HG02970 (cell line): ENCODE data around the gene UFSP1.

Experiments used
- ATAC-seq: cut with Tn5 transposase; IDR thresholded peaks from one replicate; pipeline ENCODE4 v1.9.1; 2021; ENCODE audit warnings: mild to moderate bottlenecking, moderate library complexity, moderate number of reproducible peaks; ENCODE audit not compliant: unreplicated experiment, low FRiP score

The UFSP1 gene

GRCh38 chr7:100895956-100896731 lies 6.6 kb upstream of the UFSP1 start:
- ATAC-seq, result no peak

GRCh38 chr7:100895701-100895955 lies 6.1 kb upstream of the UFSP1 start, which contains the start of gene ACHE:
Gene ACHE (minus strand): TSS chr7:100895888. CDS start chr7:100894232, 1,656 bp downstream.
- no peak for ATAC-seq

- no peak for ATAC-seq
Observed at GRCh38 chr7:100894860-100895700, 5.6 kb upstream of the UFSP1 start.

DNA sequence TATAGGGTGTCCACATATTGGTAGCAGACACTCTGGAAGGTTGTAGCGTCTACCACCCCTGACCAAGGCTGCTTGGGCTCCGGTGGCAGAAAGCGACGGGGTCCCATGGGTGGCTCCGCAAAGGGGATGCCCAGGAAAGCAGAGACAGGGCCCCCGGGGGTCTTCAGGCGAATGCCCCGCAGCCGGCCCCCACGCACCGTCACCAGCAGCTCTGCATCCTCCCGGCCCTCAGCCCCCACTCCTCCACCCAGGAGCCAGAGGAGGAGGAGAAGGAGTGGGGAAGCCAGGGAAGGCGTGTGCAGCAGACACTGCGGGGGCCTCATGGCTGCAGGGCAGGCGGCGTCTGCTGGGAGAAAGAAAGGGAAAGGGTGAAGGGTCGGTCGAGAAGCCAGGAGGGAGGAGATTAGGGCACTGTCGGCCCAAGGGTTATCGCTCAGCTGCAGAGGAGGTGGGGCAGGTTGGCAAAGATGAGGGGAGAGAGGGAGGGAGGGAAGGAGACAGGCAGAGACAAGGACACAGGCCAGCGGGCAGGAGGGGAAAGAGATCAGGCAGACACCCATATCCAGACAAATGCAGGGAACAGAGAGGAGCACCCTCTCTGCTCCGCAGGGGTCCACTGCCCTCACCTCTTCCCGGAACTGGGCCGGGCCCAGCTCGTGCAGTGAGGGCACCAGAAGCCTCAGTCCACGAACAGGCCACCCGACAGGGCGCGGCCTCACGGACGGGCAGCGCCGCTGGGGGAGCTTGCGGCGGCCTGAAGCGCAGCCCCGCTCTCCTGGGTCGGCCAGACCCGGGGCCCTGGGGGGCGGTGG lies 4.6 kb upstream of the UFSP1 start:
- ATAC-seq, result no peak

- no peak for ATAC-seq
Observed at GRCh38 chr7:100893318-100893895, 3.9 kb upstream of the UFSP1 start.

DNA sequence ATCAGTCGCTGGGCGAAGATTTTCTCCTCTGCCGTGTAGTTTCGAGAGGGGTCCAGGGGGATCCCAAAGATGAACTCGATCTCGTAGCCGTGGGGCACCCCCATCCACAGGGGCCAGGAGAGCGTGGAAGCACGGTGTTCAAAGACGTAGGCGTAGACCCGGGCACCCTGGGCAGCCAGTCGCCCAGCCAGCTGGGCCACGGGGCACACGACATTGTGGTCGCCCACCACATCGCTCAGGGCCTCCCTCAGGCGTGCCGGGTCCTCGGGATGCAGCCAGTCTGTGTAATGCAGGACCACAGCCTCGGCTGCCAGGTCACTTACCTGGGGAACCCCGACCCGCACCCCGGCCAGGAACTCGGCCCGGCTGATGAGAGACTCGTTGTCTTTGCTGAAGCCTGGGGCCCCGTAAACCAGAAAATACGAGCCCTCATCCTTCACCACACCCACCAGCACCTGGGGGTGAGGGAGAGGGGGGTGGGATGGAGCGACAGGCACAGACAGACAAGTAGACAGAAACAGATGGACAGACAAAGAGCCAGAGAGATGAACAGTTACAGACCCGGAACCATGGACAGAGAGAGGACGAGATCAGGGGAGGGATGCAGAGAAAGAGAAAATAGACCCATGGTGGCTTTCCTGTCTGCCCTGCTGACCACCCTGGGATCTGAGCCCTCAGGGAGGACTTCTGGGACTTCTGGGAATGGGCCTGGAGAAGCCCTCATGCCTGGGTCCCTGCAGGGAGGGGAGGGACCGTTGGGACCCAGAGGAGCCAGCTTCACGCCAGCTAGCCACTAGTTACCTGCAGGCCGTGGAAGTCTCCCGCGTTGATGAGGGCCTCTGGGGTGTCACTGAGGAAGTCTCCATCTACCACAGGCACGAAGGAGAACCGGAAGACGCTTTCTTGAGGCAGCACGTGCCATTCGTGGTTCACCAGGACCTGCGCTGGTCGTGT lies 3.1 kb upstream of the UFSP1 start:
- ATAC-seq, result no peak

- ATAC-seq, result no peak
Observed at GRCh38 chr7:100891568-100892247, 2.2 kb upstream of the UFSP1 start.

DNA sequence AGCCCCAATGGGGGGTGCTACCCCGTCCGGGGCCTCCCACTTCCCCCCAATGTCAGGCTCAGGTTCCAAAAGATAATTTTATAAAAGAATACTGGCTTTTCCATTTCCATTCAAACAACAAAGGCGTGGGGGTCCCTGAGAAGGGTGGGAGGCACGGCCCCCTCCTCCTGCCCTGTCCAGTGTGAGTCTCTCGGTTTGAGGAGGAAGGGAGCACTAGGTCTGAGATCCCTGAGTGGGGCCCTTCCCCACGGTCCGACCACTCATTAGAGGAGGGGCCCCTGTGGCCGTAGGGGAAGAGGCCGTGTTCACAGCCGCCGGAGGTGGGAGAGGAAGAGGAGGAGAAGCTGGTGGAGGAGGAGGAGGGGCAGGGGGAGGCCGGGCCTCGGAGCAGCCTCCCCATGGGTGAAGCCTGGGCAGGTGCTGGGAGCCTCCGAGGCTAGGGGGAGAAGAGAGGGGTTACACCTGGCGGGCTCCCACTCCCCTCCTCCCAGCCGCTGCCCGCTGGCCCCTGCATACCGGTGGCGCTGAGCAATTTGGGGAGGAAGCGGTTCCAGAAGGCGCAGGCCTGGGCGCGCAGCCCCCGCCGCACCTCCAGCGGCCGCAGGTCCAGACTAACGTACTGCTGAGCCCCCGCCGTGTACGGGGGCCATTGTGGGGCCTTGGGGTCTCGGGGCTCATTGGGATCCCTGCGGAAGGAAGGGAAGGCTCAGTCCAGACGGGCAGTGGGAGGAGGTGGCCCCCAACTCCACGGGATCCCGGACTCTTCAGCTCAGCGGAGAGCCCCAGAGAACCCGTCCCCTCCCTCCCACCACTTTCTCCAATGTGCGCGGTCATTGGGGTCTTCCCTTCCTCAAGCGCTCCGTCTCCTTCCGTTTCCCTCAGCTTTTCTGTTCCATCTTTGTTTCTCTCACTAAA lies 1.4 kb upstream of the UFSP1 start:
- no peak for ATAC-seq

DNA sequence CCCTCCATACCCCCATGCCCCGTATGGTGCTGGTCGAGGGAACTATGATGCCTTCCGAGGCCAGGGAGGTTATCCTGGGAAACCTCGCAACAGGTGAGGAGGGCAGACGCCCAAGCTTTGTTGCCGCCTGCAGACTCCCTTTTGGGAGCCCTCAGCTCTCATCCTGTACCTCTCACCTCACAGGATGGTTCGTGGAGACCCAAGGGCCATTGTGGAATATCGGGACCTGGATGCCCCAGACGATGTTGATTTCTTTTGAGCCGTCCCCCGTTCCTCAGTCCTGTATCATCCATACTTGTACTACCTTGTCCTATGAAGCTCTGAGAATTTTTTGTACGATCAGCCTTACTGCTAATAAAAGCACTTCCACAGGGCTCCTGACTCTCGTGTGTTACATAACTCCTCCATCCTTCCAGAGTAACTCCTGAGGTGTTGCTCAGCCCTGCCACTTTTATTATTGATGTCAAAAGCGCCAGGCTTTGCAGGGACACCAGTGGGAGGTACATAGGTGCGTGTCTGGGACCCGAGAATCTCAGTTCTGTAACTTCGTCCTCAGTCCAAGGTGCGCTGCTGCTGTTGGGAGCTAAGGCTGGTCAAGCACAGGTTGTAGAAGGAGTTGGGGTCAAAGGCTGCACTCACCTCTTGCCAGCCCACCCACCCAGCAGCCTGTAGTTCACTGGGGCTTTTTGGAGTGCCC lies 1.1 kb downstream of the UFSP1 start:
- ATAC-seq, result no peak

- ATAC-seq, result no peak
Observed at GRCh38 chr7:100887516-100888290, 1.8 kb downstream of the UFSP1 start.

DNA sequence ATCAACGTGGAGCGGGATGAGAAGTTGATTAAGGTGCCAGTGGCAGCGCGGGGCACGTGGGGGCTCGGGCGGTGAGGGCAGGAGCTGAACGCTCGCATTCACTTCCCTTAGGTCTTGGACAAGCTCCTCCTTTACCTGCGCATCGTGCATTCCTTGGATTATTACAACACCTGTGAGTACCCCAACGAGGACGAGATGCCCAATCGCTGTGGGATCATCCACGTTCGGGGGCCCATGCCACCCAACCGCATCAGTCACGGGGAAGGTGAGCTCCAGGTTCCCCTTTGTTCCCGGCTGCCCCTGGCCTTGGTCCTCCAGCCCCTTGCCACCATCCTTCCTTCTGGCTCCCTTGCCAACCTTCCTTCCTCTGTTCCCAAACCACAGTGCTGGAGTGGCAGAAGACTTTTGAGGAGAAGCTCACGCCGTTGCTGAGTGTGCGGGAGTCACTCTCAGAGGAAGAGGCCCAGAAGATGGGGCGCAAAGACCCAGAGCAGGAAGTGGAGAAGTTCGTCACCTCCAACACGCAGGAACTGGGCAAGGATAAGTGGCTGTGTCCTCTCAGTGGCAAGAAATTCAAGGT lies 2.5 kb downstream of the UFSP1 start:
- no peak for ATAC-seq

- ATAC-seq, result no peak
Observed at GRCh38 chr7:100886142-100886935, 3.2 kb downstream of the UFSP1 start.

DNA sequence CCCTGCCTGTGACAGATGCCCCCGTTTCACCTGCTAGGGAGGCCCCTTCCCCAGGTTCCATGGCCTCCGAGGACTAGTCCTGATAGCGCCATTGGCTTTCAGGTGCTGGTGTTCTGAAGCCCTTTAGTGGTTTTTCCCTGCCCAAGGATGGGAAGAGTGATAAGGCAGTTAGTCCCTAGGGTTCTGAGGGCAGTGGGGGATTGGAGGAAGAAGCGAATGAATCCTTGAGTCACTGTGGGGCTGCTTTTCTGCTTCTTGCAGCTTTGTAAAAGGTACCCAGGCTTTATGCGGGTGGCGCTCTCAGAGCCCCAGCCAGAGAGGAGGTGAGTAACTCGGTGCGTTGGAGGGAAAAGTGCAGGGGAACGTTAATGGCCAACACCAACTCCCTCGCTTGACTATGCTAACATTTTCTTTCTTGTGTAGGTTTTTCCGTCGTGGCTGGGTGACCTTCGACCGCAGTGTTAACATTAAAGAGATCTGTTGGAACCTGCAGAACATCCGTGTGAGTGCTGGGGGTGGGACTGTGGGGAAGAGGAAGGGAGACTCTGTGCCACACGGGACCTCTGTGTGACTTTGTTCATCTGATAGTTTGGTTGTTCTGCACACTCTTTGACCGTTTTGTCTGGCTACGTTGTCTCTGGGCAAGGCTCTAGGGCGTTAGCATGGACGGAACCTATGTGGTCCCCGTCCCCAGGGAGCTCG lies 3.9 kb downstream of the UFSP1 start:
- no peak for ATAC-seq

GRCh38 chr7:100884736-100885439 lies 4.6 kb downstream of the UFSP1 start:
- no peak for ATAC-seq
